ENCODE data around the gene TSC22D3.

GRCh38 chrX:107704587-107704986 is 71.0 kb downstream of the TSC22D3 start:
- TF ChIP-seq TAF1 (IDR thresholded peaks at IDR 0.05; ENCODE audit: borderline replicate concordance, low read depth, low read length) = no peak
- no peak for TF ChIP-seq POLR2A (IDR thresholded peaks at IDR 0.05; ENCODE audit: low read depth, low read length)
- no peak for TF ChIP-seq POLR2AphosphoS5 (IDR thresholded peaks at IDR 0.05; ENCODE audit: low read depth, low read length)
